Immature natural killer cell (primary cell): Measurements from ENCODE around the gene CCDC136. TPM values are rescaled to one million over a fixed set of nuclear protein-coding genes. Genes with fewer than 3 reads are reported as not detected.

Experiments
- DNase-seq, 3 donors: peaks; one replicate each; pipeline ENCODE4 v3.0.0; 2022; ENCODE audit warnings: mixed read lengths in 1 of 3
- H3K27ac Mint-ChIP-seq, 6 donors: one replicate each; pipeline ENCODE4 v1.8.0; 2020; ENCODE audit warnings: mixed read lengths in 6 of 6, mild to moderate bottlenecking in 5 of 6, inconsistent platforms in 4 of 6, moderate library complexity in 3 of 6
- H3K27me3 Mint-ChIP-seq, 3 donors: one replicate each; pipeline ENCODE4 v1.8.0; 2020 to 2021; ENCODE audit warnings: low read depth in 3 of 3, mild to moderate bottlenecking in 3 of 3, mixed read lengths in 3 of 3, moderate library complexity in 3 of 3, inconsistent platforms in 1 of 3
- H3K36me3 Mint-ChIP-seq, 3 donors: one replicate each; pipeline ENCODE4 v1.8.0; 2020; ENCODE audit warnings: mixed read lengths in 3 of 3, inconsistent platforms in 2 of 3, mild to moderate bottlenecking in 2 of 3
- H3K4me1 Mint-ChIP-seq, 2 donors: one replicate each; pipeline ENCODE4 v1.8.0; 2020; ENCODE audit warnings: inconsistent platforms in 2 of 2, mild to moderate bottlenecking in 2 of 2, mixed read lengths in 2 of 2, moderate library complexity in 1 of 2
- H3K4me3 Mint-ChIP-seq, 5 donors: one replicate each; pipeline ENCODE4 v1.8.0; 2020; ENCODE audit warnings: mild to moderate bottlenecking in 5 of 5, mixed read lengths in 5 of 5, inconsistent platforms in 3 of 5, moderate library complexity in 3 of 5
- H3K9me3 Mint-ChIP-seq, 6 donors: one replicate each; pipeline ENCODE4 v1.8.0; 2020; ENCODE audit warnings: mild to moderate bottlenecking in 6 of 6, mixed read lengths in 6 of 6, inconsistent platforms in 4 of 6, moderate library complexity in 3 of 6
- polyA plus RNA-seq, 3 donors: library from polyadenylated mRNA; unstranded; fragments of 300-500 nt; fragmentation: Illumina TruSeq; gene quantifications; one replicate each; pipeline ENCODE4 v1.2.3, GENCODE V29; 2021

CCDC136 gene
- polyA plus RNA-seq, 3 donors from 2014 or later = 0.24 to 2.6 TPM; not detected in 1

- Mint-ChIP-seq H3K4me3 (no peak overlapping the region), H3K9me3 (no peaks in the 10 kb centered on the region), H3K36me3 (peaks cover 18 to 29% (median 19%) of the 10 kb centered on the region in 3 donors), H3K27me3 (no peaks in the 10 kb centered on the region), H3K4me1 (no peaks in the 10 kb centered on the region), H3K27ac (no peak overlapping the region)
- DNase-seq = no peak
These were observed 10.1 kb downstream of the CCDC136 start for GRCh38 chr7:128801667-128802418.

GRCh38 chr7:128804484-128804883, 12.7 kb downstream of the CCDC136 start:
- DNase-seq = no peak
- H3K4me1 Mint-ChIP-seq = no peaks in the 10 kb centered on the region
- H3K27me3 Mint-ChIP-seq = no peaks in the 10 kb centered on the region
- no peak overlapping the region for H3K27ac Mint-ChIP-seq
- H3K36me3 Mint-ChIP-seq = peaks cover 16 to 26% (median 25%) of the 10 kb centered on the region in 3 donors
- H3K4me3 Mint-ChIP-seq = no peak overlapping the region
- H3K9me3 Mint-ChIP-seq = no peaks in the 10 kb centered on the region

GRCh38 chr7:128805225-128805624, 13.5 kb downstream of the CCDC136 start:
- no peaks in the 10 kb centered on the region for H3K9me3 Mint-ChIP-seq
- no peak for DNase-seq
- no peak overlapping the region for H3K4me3 Mint-ChIP-seq
- peaks cover 16 to 32% (median 29%) of the 10 kb centered on the region in 3 donors for H3K36me3 Mint-ChIP-seq
- no peaks in the 10 kb centered on the region for H3K4me1 Mint-ChIP-seq
- no peaks in the 10 kb centered on the region for H3K27me3 Mint-ChIP-seq
- H3K27ac Mint-ChIP-seq = no peak overlapping the region

- no peaks in the 10 kb centered on the region for H3K4me1 Mint-ChIP-seq
- peaks cover 9 to 23% (median 23%) of the 10 kb centered on the region in 3 donors for H3K36me3 Mint-ChIP-seq
- no peaks in the 10 kb centered on the region for H3K9me3 Mint-ChIP-seq
- no peak overlapping the region for H3K27ac Mint-ChIP-seq
- no peak overlapping the region for H3K4me3 Mint-ChIP-seq
- DNase-seq = no peak
- H3K27me3 Mint-ChIP-seq = no peaks in the 10 kb centered on the region
These were observed 15.4 kb downstream of the CCDC136 start for GRCh38 chr7:128807191-128807590.

GRCh38 chr7:128809363-128809762, 17.6 kb downstream of the CCDC136 start:
- no peak for DNase-seq
- Mint-ChIP-seq H3K4me1 (no peaks in the 10 kb centered on the region), H3K27me3 (peaks cover 0 to under 1% (median 0%) of the 10 kb centered on the region in 3 donors), H3K36me3 (peaks cover 9 to 23% (median 23%) of the 10 kb centered on the region in 3 donors), H3K4me3 (no peak overlapping the region), H3K27ac (no peak overlapping the region), H3K9me3 (no peaks in the 10 kb centered on the region)

- Mint-ChIP-seq H3K9me3 (no peaks in the 10 kb centered on the region), H3K36me3 (peaks cover 9 to 23% (median 19%) of the 10 kb centered on the region in 3 donors), H3K4me1 (no peaks in the 10 kb centered on the region), H3K27me3 (peaks cover 0 to 1% (median 1%) of the 10 kb centered on the region in 3 donors), H3K27ac (no peak overlapping the region), H3K4me3 (no peak overlapping the region)
- no peak for DNase-seq
These were observed 18.7 kb downstream of the CCDC136 start for GRCh38 chr7:128810473-128810872.

- Mint-ChIP-seq H3K27ac (no peak overlapping the region), H3K36me3 (peaks cover 9 to 21% (median 18%) of the 10 kb centered on the region in 3 donors), H3K9me3 (no peaks in the 10 kb centered on the region), H3K4me1 (no peaks in the 10 kb centered on the region), H3K27me3 (peaks cover 0 to 2% (median 1%) of the 10 kb centered on the region in 3 donors), H3K4me3 (no peak overlapping the region)
- DNase-seq = no peak
These were observed 19.2 kb downstream of the CCDC136 start for GRCh38 chr7:128810997-128811396.

GRCh38 chr7:128811631-128812430, 20.1 kb downstream of the CCDC136 start:
- Mint-ChIP-seq H3K4me3 (no peak overlapping the region), H3K9me3 (no peaks in the 10 kb centered on the region), H3K4me1 (no peaks in the 10 kb centered on the region), H3K27ac (no peak overlapping the region), H3K27me3 (peaks cover 0 to 2% (median 1%) of the 10 kb centered on the region in 3 donors), H3K36me3 (peaks cover under 1 to 14% (median 11%) of the 10 kb centered on the region in 3 donors)
- no peak for DNase-seq

GRCh38 chr7:128812514-128813168, 20.9 kb downstream of the CCDC136 start:
- no peaks in the 10 kb centered on the region for H3K9me3 Mint-ChIP-seq
- no peak overlapping the region for H3K4me3 Mint-ChIP-seq
- H3K27me3 Mint-ChIP-seq = peaks cover 0 to 2% (median 1%) of the 10 kb centered on the region in 3 donors
- DNase-seq = no peak
- H3K4me1 Mint-ChIP-seq = no peaks in the 10 kb centered on the region
- H3K27ac Mint-ChIP-seq = no peak overlapping the region
- H3K36me3 Mint-ChIP-seq = peaks cover 0 to 12% (median 8%) of the 10 kb centered on the region in 3 donors

- Mint-ChIP-seq H3K36me3 (peaks cover 0 to 7% (median 3%) of the 10 kb centered on the region in 3 donors), H3K4me3 (no peak overlapping the region), H3K27me3 (peaks cover 0 to 2% (median 1%) of the 10 kb centered on the region in 3 donors), H3K27ac (no peak overlapping the region), H3K4me1 (no peaks in the 10 kb centered on the region), H3K9me3 (no peaks in the 10 kb centered on the region)
- DNase-seq = no peak
These were observed 22.7 kb downstream of the CCDC136 start for GRCh38 chr7:128814499-128814898.

- peaks cover 0 to 2% (median 1%) of the 10 kb centered on the region in 3 donors for H3K27me3 Mint-ChIP-seq
- H3K9me3 Mint-ChIP-seq = no peaks in the 10 kb centered on the region
- DNase-seq = no peak
- H3K4me1 Mint-ChIP-seq = no peaks in the 10 kb centered on the region
- H3K27ac Mint-ChIP-seq = no peak overlapping the region
- no peaks in the 10 kb centered on the region for H3K36me3 Mint-ChIP-seq
- H3K4me3 Mint-ChIP-seq = no peak overlapping the region
These were observed 23.6 kb downstream of the CCDC136 start for GRCh38 chr7:128815289-128815942.

GRCh38 chr7:128818694-128819093, 26.9 kb downstream of the CCDC136 start:
- Mint-ChIP-seq H3K4me1 (no peaks in the 10 kb centered on the region), H3K27ac (no peak overlapping the region), H3K9me3 (no peaks in the 10 kb centered on the region), H3K27me3 (peaks cover 0 to 2% (median 1%) of the 10 kb centered on the region in 3 donors), H3K36me3 (no peaks in the 10 kb centered on the region), H3K4me3 (no peak overlapping the region)
- DNase-seq = no peak

- H3K27me3 Mint-ChIP-seq = no peaks in the 10 kb centered on the region
- no peak for DNase-seq
These were observed 30.0 kb downstream of the CCDC136 start for GRCh38 chr7:128821724-128822123.

More at GRCh38 chr7:128821724-128822123, 30.0 kb downstream of the CCDC136 start:
- Mint-ChIP-seq H3K27ac (no peak overlapping the region), H3K4me3 (no peak overlapping the region), H3K4me1 (no peaks in the 10 kb centered on the region), H3K36me3 (no peaks in the 10 kb centered on the region), H3K9me3 (no peaks in the 10 kb centered on the region)
